Renal cortex interstitium (tissue), 11 donors: ENCODE data around the gene PGM3. TPM values are rescaled to one million over a fixed set of nuclear protein-coding genes. Genes with fewer than 3 reads are reported as not detected.
"Not testable (repeated sequence)": the region's sequence is repeated elsewhere in the genome, so short reads cannot be mapped to it uniquely, and the experiment has no call there.

Experiments
- DNase-seq, 11 donors: peaks; one replicate each; pipeline ENCODE4 v3.0.0-alpha.2; 2013; ENCODE audit warnings: low read depth in 9 of 11, low spot score in 4 of 11; ENCODE audit errors: extremely low read depth in 1 of 11
- polyA plus RNA-seq, 3 donors: library from polyadenylated mRNA; unstranded; fragments of 120-200 nt; gene quantifications; one replicate each; pipeline ENCODE4 v1.2.1, GENCODE V29; 2013; ENCODE audit not compliant: insufficient read length in 3 of 3

PGM3 gene
- polyA plus RNA-seq, 3 donors, result 41.1 to 52.6 (median 46.8) TPM

- DNase-seq, result peak in 4 of 11 donors; percentile 8 to 38 (median 34)
These were observed 892 bp upstream of the PGM3 start for GRCh38 chr6:83193747-83194566.

- no peak for DNase-seq
These were observed 609 bp downstream of the PGM3 start for GRCh38 chr6:83192456-83192855.

GRCh38 chr6:83191974-83192373, 1.1 kb downstream of the PGM3 start:
- not testable (repeated sequence) for DNase-seq

GRCh38 chr6:83190626-83191025, 2.4 kb downstream of the PGM3 start:
- no peak for DNase-seq

- no peak for DNase-seq
These were observed 4.6 kb downstream of the PGM3 start for GRCh38 chr6:83188501-83188900.

GRCh38 chr6:83185096-83185495, 8.0 kb downstream of the PGM3 start:
- no peak for DNase-seq

GRCh38 chr6:83183082-83183828, 9.8 kb downstream of the PGM3 start:
- DNase-seq, result no peak

GRCh38 chr6:83182114-83182513, 11.0 kb downstream of the PGM3 start:
- DNase-seq, result no peak

- no peak for DNase-seq
These were observed 12.6 kb downstream of the PGM3 start for GRCh38 chr6:83180426-83180950.

- DNase-seq, result peak in 6 of 11 donors; percentile 19 to 46 (median 32)
These were observed 16.8 kb downstream of the PGM3 start for GRCh38 chr6:83176246-83176645.

GRCh38 chr6:83169511-83169910, 23.6 kb downstream of the PGM3 start:
- no peak for DNase-seq

GRCh38 chr6:83169106-83169505, 24.0 kb downstream of the PGM3 start:
- no peak for DNase-seq

- DNase-seq, result no peak
These were observed 24.5 kb downstream of the PGM3 start for GRCh38 chr6:83168556-83168955.

- no peak for DNase-seq
These were observed 25.3 kb downstream of the PGM3 start for GRCh38 chr6:83167726-83168278.

- DNase-seq, result no peak
These were observed 32.9 kb downstream of the PGM3 start for GRCh38 chr6:83160167-83160566.

GRCh38 chr6:83155794-83156193, 37.3 kb downstream of the PGM3 start:
- DNase-seq, result no peak

- no peak for DNase-seq
These were observed 39.1 kb downstream of the PGM3 start for GRCh38 chr6:83153883-83154521.

GRCh38 chr6:83152913-83153312, 40.2 kb downstream of the PGM3 start:
- no peak for DNase-seq

- DNase-seq, result no peak
These were observed 42.0 kb downstream of the PGM3 start for GRCh38 chr6:83151114-83151513.
